Small intestine (tissue), 7 donors: ENCODE results near the gene PRICKLE2. TPM values are rescaled to one million over a fixed set of nuclear protein-coding genes. Genes with fewer than 3 reads are reported as not detected.

Experiments used
- DNase-seq, 2 donors: peaks; one replicate each; pipeline versions ENCODE4 v3.0.0 to v3.0.0-alpha.2; 2013
- FAIRE-seq: peaks from 2 replicates; lab custom pipeline; 2012; peaks lifted over from hg19 to GRCh38; lab: Jason Lieb, UNC
- H3K27ac ChIP-seq, 3 donors: one replicate each; pipeline ENCODE4 v1.5.1; 2013; ENCODE audit warnings: low read length in 2 of 3, mild to moderate bottlenecking in 2 of 3, control low read depth in 1 of 3, inconsistent platforms in 1 of 3, low read depth in 1 of 3, moderate library complexity in 1 of 3
- H3K27me3 ChIP-seq, 3 donors: one replicate each; pipeline ENCODE4 v1.6.1; 2013; ENCODE audit warnings: low read length in 3 of 3, inconsistent platforms in 1 of 3; ENCODE audit not compliant: control insufficient read depth in 3 of 3, insufficient read depth in 3 of 3
- H3K36me3 ChIP-seq, 3 donors: one replicate each; pipeline ENCODE4 v1.6.1; 2013; ENCODE audit warnings: low read length in 3 of 3, inconsistent platforms in 1 of 3, low read depth in 1 of 3, mild to moderate bottlenecking in 1 of 3, moderate library complexity in 1 of 3; ENCODE audit not compliant: control insufficient read depth in 3 of 3, insufficient read depth in 2 of 3
- H3K4me1 ChIP-seq, 3 donors: one replicate each; pipeline ENCODE4 v1.6.1; 2013; ENCODE audit warnings: low read length in 2 of 3, inconsistent platforms in 1 of 3, low read depth in 1 of 3, mild to moderate bottlenecking in 1 of 3, moderate library complexity in 1 of 3; ENCODE audit not compliant: control insufficient read depth in 3 of 3, insufficient read depth in 2 of 3
- H3K4me3 ChIP-seq, 3 donors: one replicate each; pipeline ENCODE4 v1.5.1; 2013; ENCODE audit warnings: low read length in 3 of 3, control low read depth in 1 of 3, inconsistent platforms in 1 of 3, low read depth in 1 of 3, mild to moderate bottlenecking in 1 of 3, moderate library complexity in 1 of 3
- H3K9me3 ChIP-seq, 2 donors: one replicate each; pipeline ENCODE4 v1.6.1; 2013; ENCODE audit warnings: low read depth in 1 of 2, low read length in 1 of 2; ENCODE audit not compliant: control insufficient read depth in 2 of 2, insufficient read depth in 1 of 2
- WGBS, 3 donors: extraction: QIAGEN DNeasy Blood & Tissue Kit; methylation state at CpG; one replicate each; pipeline ENCODE4 v1.1.7; 2013; 5-methylcytosine and 5-hydroxymethylcytosine counted together
- polyA plus RNA-seq, 4 donors: library from polyadenylated mRNA; stranded (reverse) in 3 of 4; unstranded in 1 of 4; fragments of 200-250 nt in 3 of 4; fragments of 120-200 nt in 1 of 4; gene quantifications; one replicate each; pipeline versions ENCODE4 v1.2.1 to v1.2.3, GENCODE V29; 2013
- donor health status: healthy with polysubstance abuse.
- donor health status: control.
- donor health status: control.
- donor health status: Bipolar disorder and iron deficiency.
- donor health status: healthy.

The PRICKLE2 gene
- polyA plus RNA-seq, 4 donors, result 0.54 to 3.7 (median 2.5) TPM; not detected in 1

GRCh38 chr3:64214381-64215018 is 10.8 kb downstream of the PRICKLE2 start:
- no peak for FAIRE-seq
- Histone ChIP-seq H3K4me3 (no peak overlapping the region), H3K4me1 (peaks cover 0 to 12% (median 4%) of the 10 kb centered on the region in 3 donors)

GRCh38 chr3:64213962-64214379 is 11.3 kb downstream of the PRICKLE2 start:
- no peak for FAIRE-seq
- Histone ChIP-seq H3K27me3 (no peaks in the 10 kb centered on the region), H3K27ac (peak overlapping the region in 2 of 3 donors; percentile 56 to 59), H3K4me3 (no peak overlapping the region), H3K4me1 (peaks cover 0 to 12% (median 4%) of the 10 kb centered on the region in 3 donors), H3K36me3 (peaks cover 0 to 3% (median 0%) of the 10 kb centered on the region in 3 donors), H3K9me3 (no peaks in the 10 kb centered on the region)
- peak in 1 of 2 donors; percentile 36 for DNase-seq
- 42 to 87% (median 60%) methylated on average over 8 of the region's 8 CpGs for WGBS, 3 donors

More at GRCh38 chr3:64214381-64215018, 10.8 kb downstream of the PRICKLE2 start:
- no peaks in the 10 kb centered on the region for H3K27me3 ChIP-seq
- 65 to 83% (median 82%) methylated on average over 11 of the region's 11 CpGs for WGBS, 3 donors
- no peaks in the 10 kb centered on the region for H3K9me3 ChIP-seq
- H3K27ac ChIP-seq, result peak overlapping the region in 2 of 3 donors; percentile 56 to 59
- DNase-seq, result no peak
- H3K36me3 ChIP-seq, result peaks cover 0 to 3% (median 0%) of the 10 kb centered on the region in 3 donors

GRCh38 chr3:64213224-64213878 is 11.9 kb downstream of the PRICKLE2 start:
- H3K9me3 ChIP-seq, result no peaks in the 10 kb centered on the region
- H3K4me3 ChIP-seq, result no peak overlapping the region
- H3K27me3 ChIP-seq, result no peaks in the 10 kb centered on the region
- peak overlapping the region in 2 of 3 donors; percentile 21 to 59 for H3K27ac ChIP-seq
- H3K36me3 ChIP-seq, result peaks cover 0 to 3% (median 0%) of the 10 kb centered on the region in 3 donors
- FAIRE-seq, result no peak
- 80 to 88% (median 84%) methylated on average over 9 of the region's 9 CpGs for WGBS, 3 donors
- H3K4me1 ChIP-seq, result peaks cover 0 to 12% (median 4%) of the 10 kb centered on the region in 3 donors
- DNase-seq, result no peak

- no peak overlapping the region for H3K4me3 ChIP-seq
- FAIRE-seq (no peak), DNase-seq (no peak)
- peaks cover 0 to 5% (median 4%) of the 10 kb centered on the region in 3 donors for H3K4me1 ChIP-seq
- no peaks in the 10 kb centered on the region for H3K27me3 ChIP-seq
- WGBS, 3 donors, result 56 to 77% (median 76%) methylated on average over 12 of the region's 12 CpGs
- no peaks in the 10 kb centered on the region for H3K9me3 ChIP-seq
- H3K27ac ChIP-seq, result peak overlapping the region in 2 of 3 donors; percentile 12 to 22
- H3K36me3 ChIP-seq, result peaks cover 0 to 3% (median 0%) of the 10 kb centered on the region in 3 donors
Observed at GRCh38 chr3:64209866-64210621, 15.2 kb downstream of the PRICKLE2 start.

GRCh38 chr3:64207289-64208080 is 17.8 kb downstream of the PRICKLE2 start:
- H3K27me3 ChIP-seq, result no peaks in the 10 kb centered on the region
- no peak overlapping the region for H3K4me3 ChIP-seq
- no peak for FAIRE-seq
- H3K27ac ChIP-seq, result no peak overlapping the region
- no peaks in the 10 kb centered on the region for H3K9me3 ChIP-seq
- 76 to 83% (median 79%) methylated on average over 14 of the region's 14 CpGs for WGBS, 3 donors
- H3K4me1 ChIP-seq, result peaks cover 0 to 4% (median 0%) of the 10 kb centered on the region in 3 donors
- peaks cover 0 to 3% (median 0%) of the 10 kb centered on the region in 3 donors for H3K36me3 ChIP-seq
- DNase-seq, result no peak

- no peak overlapping the region for H3K27ac ChIP-seq
- FAIRE-seq, result no peak
Observed at GRCh38 chr3:64203969-64204908, 21.0 kb downstream of the PRICKLE2 start.

GRCh38 chr3:64203216-64203615 is 22.1 kb downstream of the PRICKLE2 start:
- Histone ChIP-seq H3K9me3 (no peaks in the 10 kb centered on the region), H3K4me1 (no peaks in the 10 kb centered on the region), H3K4me3 (no peak overlapping the region), H3K27me3 (no peaks in the 10 kb centered on the region), H3K36me3 (peaks cover 0 to 3% (median 0%) of the 10 kb centered on the region in 3 donors), H3K27ac (no peak overlapping the region)
- 85 to 93% (median 92%) methylated on average over 2 of the region's 2 CpGs for WGBS, 3 donors
- FAIRE-seq (no peak), DNase-seq (no peak)

More at GRCh38 chr3:64203969-64204908, 21.0 kb downstream of the PRICKLE2 start:
- no peaks in the 10 kb centered on the region for H3K36me3 ChIP-seq
- H3K9me3 ChIP-seq, result no peaks in the 10 kb centered on the region
- H3K27me3 ChIP-seq, result no peaks in the 10 kb centered on the region
- WGBS, 3 donors, result 69 to 73% (median 70%) methylated on average over 7 of the region's 7 CpGs
- DNase-seq, result no peak
- no peaks in the 10 kb centered on the region for H3K4me1 ChIP-seq
- no peak overlapping the region for H3K4me3 ChIP-seq
